K562 (cell line): ENCODE results near the gene DCXR. TPM values are rescaled to one million over a fixed set of nuclear protein-coding genes. Genes with fewer than 3 reads are reported as not detected.

ENCODE experiments used
- ATAC-seq: fragments of 200-7000 bp; cut with Tn5 transposase; 3 replicates; pipeline ENCODE4 v1.9.1; 2020; ENCODE audit warnings: moderate library complexity
- BruUV-seq: library from RNA; stranded (reverse); fragments of 400-500 nt; replicated peaks from 2 replicates; lab custom pipeline; 2021; lab: Mats Ljungman, UMichigan
- CTCF ChIA-PET: fragments of 300-600 bp; formaldehyde crosslinking; extraction: SDS; loops from one replicate; lab custom pipeline; 2021; ENCODE audit warnings: low intra/inter-chr PET ratio; lab: Yijun Ruan, JAX
- POLR2A ChIA-PET: fragments of 300-600, 350-650 bp; sonication (Branson Sonifier 250); formaldehyde crosslinking; extraction: SDS; loops from one replicate; lab custom pipeline; 2021; ENCODE audit warnings: antibody characterized with exemption, inconsistent platforms; lab: Yijun Ruan, JAX
- DNase-seq, 4 experiments: peaks; one replicate each; pipeline versions ENCODE4 v3.0.0 to v3.0.0-alpha.2; 2011 to 2018; ENCODE audit warnings: low spot score in 3 of 4, mixed read lengths in 3 of 4; ENCODE audit errors: extremely low read depth in 1 of 4
- FAIRE-seq: peaks from 2 replicates; lab custom pipeline; 2011; peaks lifted over from hg19 to GRCh38; lab: Jason Lieb, UNC
- H2AFZ ChIP-seq: 2 replicates; pipeline ENCODE4 v1.6.0; 2011; ENCODE audit warnings: low read depth, low read length, control low read depth, inconsistent platforms
- H3K27ac ChIP-seq: fragments of 200-600 bp; 3 replicates; pipeline ENCODE4 v1.8.0; 2011; ENCODE audit warnings: low read depth, mild to moderate bottlenecking, control low read depth, inconsistent platforms, low read length, moderate library complexity, mixed read lengths; ENCODE audit errors: extremely low read depth
- H3K27me3 ChIP-seq, 2 experiments: fragments of 300-600 bp in 1 of 2; 2 replicates in 1 of 2; 3 replicates in 1 of 2; pipeline versions ENCODE4 v1.6.0 to v1.8.0; 2011; ENCODE audit warnings: inconsistent platforms in 2 of 2, low read length in 2 of 2, mild to moderate bottlenecking in 1 of 2, mixed read lengths in 1 of 2, moderate library complexity in 1 of 2; ENCODE audit not compliant: control insufficient read depth in 2 of 2, insufficient read depth in 2 of 2
- H3K36me3 ChIP-seq: fragments of 300-600 bp; 3 replicates; pipeline ENCODE4 v1.8.0; 2011; ENCODE audit warnings: mild to moderate bottlenecking, low read length, inconsistent platforms; ENCODE audit not compliant: control insufficient read depth, insufficient read depth
- H3K4me1 ChIP-seq, 2 experiments: fragments of 200-600 bp in 1 of 2; replicated peaks in 1 of 2; 2 replicates in 1 of 2; 3 replicates in 1 of 2; pipeline versions ENCODE4 v1.5.1 to v1.8.0; 2011; ENCODE audit warnings: inconsistent platforms in 2 of 2, low read length in 2 of 2, mild to moderate bottlenecking in 1 of 2, mixed read lengths in 1 of 2, moderate library complexity in 1 of 2; ENCODE audit not compliant: control insufficient read depth in 2 of 2, insufficient read depth in 2 of 2
- H3K4me2 ChIP-seq: 2 replicates; pipeline ENCODE4 v1.6.1; 2011; ENCODE audit warnings: low read length, control low read depth, inconsistent platforms, mixed read lengths; ENCODE audit not compliant: insufficient read depth
- H3K4me3 ChIP-seq: fragments of 200-600 bp; sonication (generic), shearing (Covaris generic); 2 replicates; pipeline ENCODE4 v1.5.1; 2016; ENCODE audit warnings: control low read depth, inconsistent platforms
- H3K79me2 ChIP-seq: fragments of 200-600 bp; 3 replicates; pipeline ENCODE4 v1.8.0; 2011; ENCODE audit warnings: low read length, inconsistent platforms; ENCODE audit not compliant: control insufficient read depth, insufficient read depth
- H3K9ac ChIP-seq, 2 experiments: 2 replicates each; pipeline versions ENCODE4 v1.6.0 to v1.6.1; 2011; ENCODE audit warnings: low read depth in 2 of 2, low read length in 2 of 2, control low read depth in 1 of 2, inconsistent platforms in 1 of 2, mild to moderate bottlenecking in 1 of 2, mixed read lengths in 1 of 2; ENCODE audit not compliant: insufficient read depth in 1 of 2
- H3K9me1 ChIP-seq: one replicate; pipeline ENCODE4 v1.6.0; 2011; ENCODE audit warnings: inconsistent platforms, mild to moderate bottlenecking, low read length, moderate library complexity; ENCODE audit not compliant: control insufficient read depth, insufficient read depth
- H3K9me3 ChIP-seq: replicated peaks from 2 replicates; pipeline ENCODE4 v1.5.1; 2011; ENCODE audit warnings: low read depth, low read length, inconsistent platforms; ENCODE audit not compliant: control insufficient read depth, insufficient read depth
- H4K20me1 ChIP-seq: replicated peaks from 2 replicates; pipeline ENCODE4 v1.6.1; 2011; ENCODE audit warnings: low read length, inconsistent platforms, mixed read lengths; ENCODE audit not compliant: control insufficient read depth, insufficient read depth
- ARID3A ChIP-seq: IDR thresholded peaks from 2 replicates; pipeline ENCODE4 v1.6.1; 2012; ENCODE audit warnings: low read depth, low read length, improper control_type of control experiment, borderline replicate concordance
- EWSR1 ChIP-seq: fragments of 450-650 bp; IDR thresholded peaks from 2 replicates; pipeline ENCODE4 v1.6.1; 2018; ENCODE audit warnings: borderline replicate concordance, mild to moderate bottlenecking, low read depth, moderate library complexity; ENCODE audit not compliant: partially characterized antibody
- FOXK2 ChIP-seq, 2 experiments: fragments of 450-650 bp; IDR thresholded peaks in 1 of 2; conservative IDR thresholded peaks in 1 of 2; 2 replicates each; pipeline ENCODE4 v1.6.1; 2016; ENCODE audit warnings: low read depth in 2 of 2, mild to moderate bottlenecking in 1 of 2
- MEF2A ChIP-seq: IDR thresholded peaks from 2 replicates; pipeline ENCODE4 v1.6.1; 2011; ENCODE audit warnings: low read depth, mild to moderate bottlenecking, low read length, moderate library complexity; ENCODE audit not compliant: control insufficient read depth
- NKRF ChIP-seq: fragments of 450-650 bp; IDR thresholded peaks from 2 replicates; pipeline ENCODE4 v1.6.1; 2016; ENCODE audit warnings: borderline replicate concordance
- POLR2AphosphoS2 ChIP-seq: IDR thresholded peaks from 2 replicates; pipeline ENCODE4 v1.6.1; 2012; ENCODE audit warnings: low read length, improper control_type of control experiment
- POLR2AphosphoS5 ChIP-seq: IDR thresholded peaks from 2 replicates; pipeline ENCODE4 v1.6.1; 2011; ENCODE audit warnings: mild to moderate bottlenecking, low read depth, low read length, moderate library complexity; ENCODE audit not compliant: control insufficient read depth, insufficient read depth
- ZNF197 ChIP-seq: fragments of 200-800 bp; sonication (Bioruptor generic); IDR thresholded peaks from 2 replicates; pipeline ENCODE4 v1.6.1; 2016; ENCODE audit warnings: low read depth, missing genetic modification characterization, missing compliant biosample characterization
- ZNF311 ChIP-seq: fragments of 250-450 bp; sonication (Bioruptor Pico); IDR thresholded peaks from 2 replicates; pipeline ENCODE4 v1.4.0; 2020; ENCODE audit warnings: mild to moderate bottlenecking, moderate library complexity
- ZNF347 ChIP-seq: fragments of 450-650 bp; formaldehyde crosslinking; IDR thresholded peaks from 2 replicates; pipeline ENCODE4 v1.4.0; 2020; ENCODE audit warnings: low read depth, mild to moderate bottlenecking, moderate library complexity
- WGBS: fragments of 100-300 bp; shearing (Covaris generic); methylation state at CpG from one replicate; pipeline ENCODE4 v1.1.6; 2016; ENCODE audit warnings: low coverage, mixed read lengths; ENCODE audit not compliant: insufficient coverage; ENCODE audit errors: missing lambda C conversion rate; 5-methylcytosine and 5-hydroxymethylcytosine counted together
- in situ Hi-C: fragments of 300-500 bp; cut with MboI; formaldehyde crosslinking; loops from 4 replicates; pipeline ENCODE4 v1.15.0; 2018; ENCODE audit warnings: inconsistent platforms, mixed read lengths
- intact Hi-C: fragments of 100-400 bp; cut with micrococcal nuclease; formaldehyde crosslinking; loops from 2 replicates; pipeline ENCODE4 v1.14.2; 2022
- polyA plus RNA-seq, 8 experiments: library from polyadenylated mRNA; depleted of rRNA in 4 of 8; stranded (reverse) in 5 of 8; unstranded in 3 of 8; fragments of >200 nt; fragmentation: Nextera tagmentation in 2 of 8; fragmentation: Illumina TruSeq in 1 of 8; extraction: Ambion mirVana in 2 of 8; extraction: Trizol in 1 of 8; gene quantifications; 2 replicates each; pipeline versions ENCODE4 v1.2.1 to v1.2.3, GENCODE V29; 2011 to 2014; ENCODE audit warnings: inconsistent platforms in 1 of 8, missing spikeins in 1 of 8
- total RNA-seq, 7 experiments: library from RNA; depleted of rRNA in 6 of 7; stranded (reverse); fragments of >200 nt in 6 of 7; fragmentation: Illumina TruSeq in 2 of 7; extraction: Trizol in 2 of 7; gene quantifications; 2 replicates each; pipeline versions ENCODE4 v1.2.1 to v1.2.3, GENCODE V29; 2011 to 2021; ENCODE audit warnings: low replicate concordance in 1 of 7

DCXR gene
- total and polyA plus RNA-seq, 9 of the 15 experiments (the other 6 are each of a cell fraction or from before 2014, with no cell fraction given): 21.3 to 274 (median 156) TPM

GRCh38 chr17:82036634-82037091, 834 bp downstream of the DCXR start:
- in situ Hi-C loops: no loop called here
- no peak for TF ChIP-seq ZNF347 (CRISPR knock-in tag)
- no peak for TF ChIP-seq EWSR1
- no peak for TF ChIP-seq POLR2AphosphoS5
- TF ChIP-seq NKRF: 0 out of 2 replicates have a peak, but pooled peaks have one; percentile 23
- no peak for TF ChIP-seq ZNF311 (CRISPR knock-in tag)
- no peak for TF ChIP-seq ARID3A
- TF ChIP-seq POLR2AphosphoS2: no peak
- no peak for TF ChIP-seq MEF2A
- TF ChIP-seq FOXK2 (conservative IDR thresholded peaks at IDR 0.05 in 1 of 2, IDR thresholded peaks at IDR 0.05 in 1 of 2; ENCODE audit: low read depth in 2 of 2): no peak
- no peak for TF ChIP-seq ZNF197 (CRISPR knock-in tag)

More at GRCh38 chr17:82036634-82037091, 834 bp downstream of the DCXR start:
- intact Hi-C loops: loop anchor here (10.0 kb wide), 1 partner anchor 308 kb away; no protein-coding TSS in a partner anchor
- peaks cover 29 to 73% of the 10 kb centered on the region in 2 experiments for H3K4me1 ChIP-seq
- no peaks in the 10 kb centered on the region for H3K27me3 ChIP-seq
- peaks cover 41% of the 10 kb centered on the region for H3K79me2 ChIP-seq
- ChIA-PET CTCF (interaction anchor here (0.7 to 2.0 kb wide), 2 partner anchors 77 to 273 kb away, joined by 4 to 14 read pairs; no protein-coding TSS in a partner anchor), POLR2A (interaction anchor here (0.6 to 6.4 kb wide), 5 partner anchors 8 to 31 kb away, joined by 3 to 51 read pairs (median 5); partner anchors contain the start of genes CENPX and LRRC45)
- DNase-seq (peak in 1 of 4 experiments; percentile 42), ATAC-seq (no peak; the same call in 2 of the 3 replicates), FAIRE-seq (no peak)
- H3K9me1 ChIP-seq: peaks cover 6% of the 10 kb centered on the region
- peak overlapping the region; percentile 95 for H3K4me2 ChIP-seq
- H2AFZ ChIP-seq: no peak overlapping the region
- no TSS peak for BruUV-seq
- H3K9ac ChIP-seq: peak overlapping the region; percentile 83 to 97
- peaks cover 21% of the 10 kb centered on the region; the same call in 1 of the 2 replicates for H4K20me1 ChIP-seq
- H3K4me3 ChIP-seq: peak overlapping the region; percentile 97
- H3K9me3 ChIP-seq: no peaks in the 10 kb centered on the region
- peak overlapping the region; percentile 98 for H3K27ac ChIP-seq
- H3K36me3 ChIP-seq: peaks cover 38% of the 10 kb centered on the region; the same call in 2 of the 3 replicates
- 13% methylated on average over 23 of the region's 23 CpGs for WGBS
